Fibroblast of lung (primary cell): ENCODE results near the gene CDYL2.

ENCODE experiments used
- EZH2 ChIP-seq: IDR thresholded peaks from 2 replicates; pipeline ENCODE4 v1.5.1; 2012; ENCODE audit warnings: low read length, control low read depth, mild to moderate bottlenecking; ENCODE audit errors: missing control alignments
- TF ChIP-seq, protein P1 (sequence below), 2 donors: IDR thresholded peaks in 1 of 2; conservative IDR thresholded peaks in 1 of 2; 1 replicate in 1 of 2; 2 replicates in 1 of 2; pipeline ENCODE4 v1.5.1; 2011 to 2012; ENCODE audit warnings: low read length in 2 of 2, control low read depth in 1 of 2, inconsistent platforms in 1 of 2, low read depth in 1 of 2, mild to moderate bottlenecking in 1 of 2

DNA sequence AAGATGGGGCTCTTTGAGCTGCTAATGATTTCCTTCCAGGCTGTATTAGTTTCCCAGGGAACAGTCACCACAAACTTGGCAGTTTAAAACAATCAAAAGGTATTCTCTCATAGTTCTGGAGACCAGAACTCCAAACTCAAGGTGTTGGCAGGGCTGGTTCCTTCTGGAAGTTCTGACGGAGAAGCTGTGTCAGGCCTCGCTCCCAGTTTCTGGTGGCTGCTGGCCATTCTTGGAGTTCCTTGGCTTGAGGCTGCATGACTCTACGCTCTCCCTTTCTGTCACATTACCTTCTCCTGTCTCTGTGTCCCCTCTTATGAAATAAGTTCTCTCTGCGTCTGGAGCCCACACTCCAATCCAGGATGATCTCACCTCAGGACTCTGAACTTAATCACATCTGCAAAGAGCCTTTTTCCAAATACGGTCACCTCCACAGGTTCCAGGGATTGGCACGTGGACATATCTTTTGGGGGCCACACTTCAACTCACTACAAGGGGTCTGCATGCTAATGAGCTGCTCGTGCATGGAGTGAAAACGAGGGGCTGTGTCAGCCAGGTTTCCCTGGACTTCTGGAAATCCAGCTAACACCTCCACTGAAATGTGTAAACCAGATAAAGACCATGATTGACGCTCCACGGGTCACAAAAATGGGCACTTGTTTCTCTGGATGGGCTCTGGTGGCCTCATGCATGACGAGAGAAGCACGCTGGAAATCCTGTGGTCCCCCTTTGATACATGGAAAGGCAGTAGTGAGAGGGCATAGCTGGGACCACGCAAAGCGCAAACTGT, 185.3 kb downstream of the CDYL2 start:
- TF ChIP-seq, protein P1, sequence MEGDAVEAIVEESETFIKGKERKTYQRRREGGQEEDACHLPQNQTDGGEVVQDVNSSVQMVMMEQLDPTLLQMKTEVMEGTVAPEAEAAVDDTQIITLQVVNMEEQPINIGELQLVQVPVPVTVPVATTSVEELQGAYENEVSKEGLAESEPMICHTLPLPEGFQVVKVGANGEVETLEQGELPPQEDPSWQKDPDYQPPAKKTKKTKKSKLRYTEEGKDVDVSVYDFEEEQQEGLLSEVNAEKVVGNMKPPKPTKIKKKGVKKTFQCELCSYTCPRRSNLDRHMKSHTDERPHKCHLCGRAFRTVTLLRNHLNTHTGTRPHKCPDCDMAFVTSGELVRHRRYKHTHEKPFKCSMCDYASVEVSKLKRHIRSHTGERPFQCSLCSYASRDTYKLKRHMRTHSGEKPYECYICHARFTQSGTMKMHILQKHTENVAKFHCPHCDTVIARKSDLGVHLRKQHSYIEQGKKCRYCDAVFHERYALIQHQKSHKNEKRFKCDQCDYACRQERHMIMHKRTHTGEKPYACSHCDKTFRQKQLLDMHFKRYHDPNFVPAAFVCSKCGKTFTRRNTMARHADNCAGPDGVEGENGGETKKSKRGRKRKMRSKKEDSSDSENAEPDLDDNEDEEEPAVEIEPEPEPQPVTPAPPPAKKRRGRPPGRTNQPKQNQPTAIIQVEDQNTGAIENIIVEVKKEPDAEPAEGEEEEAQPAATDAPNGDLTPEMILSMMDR (conservative IDR thresholded peaks at IDR 0.05 in 1 of 2, IDR thresholded peaks at IDR 0.05 in 1 of 2; ENCODE audit: low read depth in 1 of 2, low read length in 2 of 2) = no peak
- TF ChIP-seq EZH2 = no peak
